ENCODE measurements around the gene NRXN3.

- no peak for TF ChIP-seq CTCF (IDR thresholded peaks at IDR 0.05; ENCODE audit: low read length)
- TF ChIP-seq EZH2 (IDR thresholded peaks at IDR 0.05; ENCODE audit: borderline replicate concordance, low read length): no peak
Observed at GRCh38 chr14:79011920-79012204, 841.7 kb downstream of the NRXN3 start.

All from OCI-LY1 (cell line).